ENCODE data around the gene SLC37A3. TPM values are rescaled to one million over a fixed set of nuclear protein-coding genes. Genes with fewer than 3 reads are reported as not detected.
"Not testable (repeated sequence)": the region's sequence is repeated elsewhere in the genome, so short reads cannot be mapped to it uniquely, and the experiment has no call there.

Gene SLC37A3
- total RNA-seq, 2 donors from 2014 or later = 37.4 to 55.7 TPM

DNA sequence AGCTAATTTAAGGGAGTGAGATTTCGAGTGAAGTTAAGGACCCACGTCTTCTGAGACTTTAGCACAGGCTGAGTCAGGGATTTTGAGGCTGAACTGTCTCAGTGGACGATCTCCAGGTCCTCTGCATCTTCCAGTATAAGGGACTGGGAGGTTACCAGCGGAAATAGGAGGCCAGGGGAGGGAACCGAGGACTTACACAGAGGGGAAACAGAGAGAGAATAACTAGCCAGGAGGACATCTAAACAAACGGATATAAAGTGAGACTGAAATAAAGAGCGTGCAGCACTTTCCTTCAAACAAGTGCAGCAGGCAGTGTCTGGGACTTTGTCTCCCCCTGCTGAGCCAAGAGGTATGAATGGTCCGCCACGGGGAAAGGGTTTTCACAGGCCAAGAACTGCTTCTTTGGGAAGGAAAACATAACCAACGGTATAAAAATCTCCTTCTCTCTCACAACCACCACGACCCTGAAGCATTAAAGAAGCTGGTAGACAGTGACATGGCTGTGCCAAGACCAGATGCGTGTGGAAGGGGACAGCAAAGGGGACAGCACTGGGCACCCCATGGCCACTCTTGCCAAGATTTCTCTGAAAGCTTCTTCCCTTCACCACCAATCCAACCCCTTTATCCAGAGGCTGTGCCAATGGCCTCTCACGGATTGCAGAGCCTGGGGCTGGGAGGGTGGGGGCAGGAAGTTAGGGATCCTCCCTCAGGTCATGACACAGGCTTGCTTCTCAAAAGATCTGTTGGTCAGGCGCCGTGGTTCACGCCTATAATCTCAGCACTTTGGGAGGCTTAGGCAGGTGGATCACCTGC, 72.0 kb downstream of the SLC37A3 start:
- Histone ChIP-seq H3K4me1 (peaks cover 7% of the 10 kb centered on the region), H3K27ac (no peak overlapping the region), H3K9me3 (no peaks in the 10 kb centered on the region), H3K4me3 (no peak overlapping the region), H3K27me3 (no peaks in the 10 kb centered on the region), H3K36me3 (replicated peaks in 1 of 2; ENCODE audit: insufficient read depth in 1 of 2, low read depth in 2 of 2) (no peaks in the 10 kb centered on the region)
- peak; percentile 64 to 74 (median 67) for DNase-seq
- intact Hi-C loops (cut with DNase I) = no loop called here
- TF ChIP-seq, protein P1, sequence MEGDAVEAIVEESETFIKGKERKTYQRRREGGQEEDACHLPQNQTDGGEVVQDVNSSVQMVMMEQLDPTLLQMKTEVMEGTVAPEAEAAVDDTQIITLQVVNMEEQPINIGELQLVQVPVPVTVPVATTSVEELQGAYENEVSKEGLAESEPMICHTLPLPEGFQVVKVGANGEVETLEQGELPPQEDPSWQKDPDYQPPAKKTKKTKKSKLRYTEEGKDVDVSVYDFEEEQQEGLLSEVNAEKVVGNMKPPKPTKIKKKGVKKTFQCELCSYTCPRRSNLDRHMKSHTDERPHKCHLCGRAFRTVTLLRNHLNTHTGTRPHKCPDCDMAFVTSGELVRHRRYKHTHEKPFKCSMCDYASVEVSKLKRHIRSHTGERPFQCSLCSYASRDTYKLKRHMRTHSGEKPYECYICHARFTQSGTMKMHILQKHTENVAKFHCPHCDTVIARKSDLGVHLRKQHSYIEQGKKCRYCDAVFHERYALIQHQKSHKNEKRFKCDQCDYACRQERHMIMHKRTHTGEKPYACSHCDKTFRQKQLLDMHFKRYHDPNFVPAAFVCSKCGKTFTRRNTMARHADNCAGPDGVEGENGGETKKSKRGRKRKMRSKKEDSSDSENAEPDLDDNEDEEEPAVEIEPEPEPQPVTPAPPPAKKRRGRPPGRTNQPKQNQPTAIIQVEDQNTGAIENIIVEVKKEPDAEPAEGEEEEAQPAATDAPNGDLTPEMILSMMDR (IDR thresholded peaks at IDR 0.05) = peak; percentile 43 to 79 (median 65)
- TF ChIP-seq POLR2A (IDR thresholded peaks at IDR 0.05) = no peak
- ATAC-seq = peak; percentile 75
- 30 to 33% methylated on average over 14 to 16 of the region's 16 CpGs for WGBS, 2 donors

DNA sequence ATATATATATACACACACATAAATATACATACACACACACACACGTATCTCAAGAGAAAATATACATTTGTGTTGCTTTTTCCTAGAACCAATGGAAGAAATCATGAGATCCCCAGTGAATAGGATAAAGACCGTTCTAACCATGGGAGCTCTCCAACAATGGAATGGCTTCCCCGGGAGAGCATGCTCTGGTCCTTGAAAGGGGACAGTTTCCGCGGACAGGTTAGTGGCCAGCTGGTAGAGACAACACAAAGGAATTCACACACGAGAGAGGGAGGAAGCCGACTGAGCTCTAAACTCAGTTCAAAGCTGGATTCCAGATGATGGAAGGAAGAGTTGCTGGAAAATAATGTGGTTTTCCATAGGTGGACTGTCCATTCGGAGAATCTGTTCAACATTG, 72.7 kb downstream of the SLC37A3 start:
- Histone ChIP-seq H3K4me1 (peaks cover 7% of the 10 kb centered on the region), H3K27me3 (no peaks in the 10 kb centered on the region), H3K4me3 (no peak overlapping the region), H3K9me3 (no peaks in the 10 kb centered on the region), H3K36me3 (replicated peaks in 1 of 2; ENCODE audit: insufficient read depth in 1 of 2, low read depth in 2 of 2) (no peaks in the 10 kb centered on the region), H3K27ac (no peak overlapping the region)
- TF ChIP-seq, protein P1 (IDR thresholded peaks at IDR 0.05) = no peak
- no peak for TF ChIP-seq POLR2A (IDR thresholded peaks at IDR 0.05)
- DNase-seq (no peak), ATAC-seq (no peak)
- intact Hi-C loops (cut with DNase I) = no loop called here
- WGBS, 2 donors = 75 to 84% methylated on average over 8 of the region's 8 CpGs

DNA sequence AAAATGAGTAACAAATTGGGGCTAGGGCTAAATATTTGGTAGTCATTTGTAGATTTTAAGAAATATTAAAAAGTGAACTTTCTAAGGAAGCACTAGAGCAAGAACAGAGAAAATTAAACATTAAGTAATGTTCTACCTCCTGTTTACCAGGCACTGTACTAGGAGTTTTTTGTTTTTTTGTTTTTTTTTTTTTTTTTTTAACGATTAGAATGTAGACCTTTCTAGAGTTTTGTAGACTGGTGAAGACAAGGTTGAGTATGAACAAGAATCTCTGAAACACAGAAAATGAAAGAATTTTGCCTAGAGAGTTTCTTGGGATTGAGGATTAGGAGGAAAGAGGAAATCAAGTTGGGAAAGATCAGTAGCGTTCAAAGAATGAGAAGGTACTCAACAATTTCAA, 73.6 kb downstream of the SLC37A3 start:
- TF ChIP-seq, protein P1 (IDR thresholded peaks at IDR 0.05) = no peak
- no peak for TF ChIP-seq POLR2A (IDR thresholded peaks at IDR 0.05)
- H3K36me3 ChIP-seq (replicated peaks in 1 of 2; ENCODE audit: insufficient read depth in 1 of 2, low read depth in 2 of 2) = no peaks in the 10 kb centered on the region
- peaks cover 7% of the 10 kb centered on the region for H3K4me1 ChIP-seq
- DNase-seq (no peak), ATAC-seq (no peak)
- no peak overlapping the region for H3K4me3 ChIP-seq
- intact Hi-C loops (cut with DNase I) = no loop called here
- WGBS, 2 donors = 90 to 93% methylated on average over 2 of the region's 2 CpGs
- H3K27ac ChIP-seq = no peak overlapping the region
- H3K27me3 ChIP-seq = no peaks in the 10 kb centered on the region
- no peaks in the 10 kb centered on the region for H3K9me3 ChIP-seq

DNA sequence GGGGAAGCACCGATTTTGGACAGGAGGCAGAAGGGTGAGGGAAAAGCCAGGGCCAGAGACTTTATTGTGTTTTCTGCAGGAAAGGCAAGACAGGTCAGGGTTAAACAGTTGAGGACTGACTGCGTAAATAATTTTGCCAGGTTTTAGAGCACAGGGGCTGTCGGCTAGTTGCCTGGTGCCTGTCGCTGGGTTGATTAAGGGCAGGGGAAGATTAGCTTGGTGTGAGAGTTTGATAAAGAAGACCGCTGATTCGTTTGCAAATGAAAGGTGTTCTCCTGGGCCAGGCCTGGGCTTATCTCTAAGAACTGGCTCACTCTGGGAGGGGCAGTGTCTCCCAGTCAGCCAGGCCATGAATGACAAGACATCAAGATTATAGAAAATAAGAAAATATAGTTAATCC, 75.6 kb downstream of the SLC37A3 start:
- ATAC-seq (no peak), DNase-seq (no peak)
- intact Hi-C loops (cut with DNase I) = no loop called here
- TF ChIP-seq POLR2A (IDR thresholded peaks at IDR 0.05) = no peak
- TF ChIP-seq, protein P1 (IDR thresholded peaks at IDR 0.05) = no peak
- Histone ChIP-seq H3K4me1 (peaks cover 7% of the 10 kb centered on the region), H3K9me3 (no peaks in the 10 kb centered on the region), H3K4me3 (no peak overlapping the region), H3K36me3 (replicated peaks in 1 of 2; ENCODE audit: insufficient read depth in 1 of 2, low read depth in 2 of 2) (no peaks in the 10 kb centered on the region), H3K27ac (no peak overlapping the region), H3K27me3 (no peaks in the 10 kb centered on the region)
- 26 to 32% methylated on average over 6 of the region's 6 CpGs for WGBS, 2 donors

DNA sequence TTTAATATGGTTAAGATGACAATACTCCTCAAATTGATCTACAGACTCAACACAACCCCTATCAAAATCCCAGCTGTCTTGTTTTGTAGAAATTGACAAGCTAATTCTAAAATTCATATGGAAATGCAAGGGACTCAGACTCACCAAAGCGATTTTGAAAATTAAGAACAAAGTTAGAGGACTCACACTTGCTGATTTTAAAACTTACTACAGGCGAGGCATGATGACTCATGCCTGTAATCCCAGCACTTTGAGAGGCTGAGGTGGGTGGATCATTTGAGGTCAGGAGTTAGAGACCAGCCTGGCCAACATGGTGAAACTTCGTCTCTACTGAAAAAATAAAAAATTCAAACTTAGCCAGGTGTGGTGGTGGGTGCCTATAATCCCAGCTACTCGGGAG, 78.3 kb downstream of the SLC37A3 start:
- H3K27me3 ChIP-seq; intact Hi-C loops (cut with DNase I); ATAC-seq; H3K36me3 ChIP-seq (replicated peaks in 1 of 2; ENCODE audit: insufficient read depth in 1 of 2, low read depth in 2 of 2); H3K27ac ChIP-seq; H3K4me3 ChIP-seq; DNase-seq; H3K9me3 ChIP-seq: not testable (repeated sequence)
- peaks cover 23% of the 10 kb centered on the region for H3K4me1 ChIP-seq
- WGBS, 2 donors = 88 to 96% methylated on average over 4 of the region's 4 CpGs
